SK-N-MC (cell line): ENCODE data around the gene ESYT2.

ENCODE experiments used
- EZH2 ChIP-seq: fragments of 200-600 bp; sonication (generic); IDR thresholded peaks from one replicate; pipeline ENCODE4 v1.6.1; 2017; ENCODE audit warnings: antibody characterized with exemption
- POLR2AphosphoS5 ChIP-seq: IDR thresholded peaks from 2 replicates; pipeline ENCODE4 v1.6.1; 2012; ENCODE audit warnings: mild to moderate bottlenecking, low read depth, low read length, borderline replicate concordance

DNA sequence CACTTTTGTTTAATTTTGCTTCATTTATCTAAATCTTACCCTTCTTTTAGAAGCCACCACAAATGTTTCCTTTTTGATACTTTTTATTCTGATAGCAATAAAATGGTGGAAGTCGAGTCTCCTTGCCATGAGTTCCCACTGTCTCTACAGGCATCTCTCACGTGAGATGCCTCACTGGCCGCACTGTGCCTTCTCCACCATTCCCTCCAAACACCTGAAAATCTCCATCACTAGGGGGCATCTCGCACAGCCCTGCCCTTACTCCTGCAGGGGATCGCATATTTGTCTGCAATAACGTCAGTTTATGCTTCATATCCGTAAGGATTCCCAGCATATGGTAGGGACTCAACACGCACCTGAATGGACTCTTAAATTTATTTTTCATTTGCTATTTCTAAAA lies 68.4 kb downstream of the ESYT2 start:
- no peak for TF ChIP-seq EZH2
- TF ChIP-seq POLR2AphosphoS5 = no peak
